ENCODE results near the gene STK11IP. TPM values are rescaled to one million over a fixed set of nuclear protein-coding genes. Genes with fewer than 3 reads are reported as not detected.

The STK11IP gene
- total RNA-seq, 4 donors from 2014 or later, result 33.9 to 77.0 (median 72.3) TPM

- H3K4me3 ChIP-seq, result no peak overlapping the region
Measured at GRCh38 chr2:219563271-219563928, 34.3 kb upstream of the STK11IP start.

DNA sequence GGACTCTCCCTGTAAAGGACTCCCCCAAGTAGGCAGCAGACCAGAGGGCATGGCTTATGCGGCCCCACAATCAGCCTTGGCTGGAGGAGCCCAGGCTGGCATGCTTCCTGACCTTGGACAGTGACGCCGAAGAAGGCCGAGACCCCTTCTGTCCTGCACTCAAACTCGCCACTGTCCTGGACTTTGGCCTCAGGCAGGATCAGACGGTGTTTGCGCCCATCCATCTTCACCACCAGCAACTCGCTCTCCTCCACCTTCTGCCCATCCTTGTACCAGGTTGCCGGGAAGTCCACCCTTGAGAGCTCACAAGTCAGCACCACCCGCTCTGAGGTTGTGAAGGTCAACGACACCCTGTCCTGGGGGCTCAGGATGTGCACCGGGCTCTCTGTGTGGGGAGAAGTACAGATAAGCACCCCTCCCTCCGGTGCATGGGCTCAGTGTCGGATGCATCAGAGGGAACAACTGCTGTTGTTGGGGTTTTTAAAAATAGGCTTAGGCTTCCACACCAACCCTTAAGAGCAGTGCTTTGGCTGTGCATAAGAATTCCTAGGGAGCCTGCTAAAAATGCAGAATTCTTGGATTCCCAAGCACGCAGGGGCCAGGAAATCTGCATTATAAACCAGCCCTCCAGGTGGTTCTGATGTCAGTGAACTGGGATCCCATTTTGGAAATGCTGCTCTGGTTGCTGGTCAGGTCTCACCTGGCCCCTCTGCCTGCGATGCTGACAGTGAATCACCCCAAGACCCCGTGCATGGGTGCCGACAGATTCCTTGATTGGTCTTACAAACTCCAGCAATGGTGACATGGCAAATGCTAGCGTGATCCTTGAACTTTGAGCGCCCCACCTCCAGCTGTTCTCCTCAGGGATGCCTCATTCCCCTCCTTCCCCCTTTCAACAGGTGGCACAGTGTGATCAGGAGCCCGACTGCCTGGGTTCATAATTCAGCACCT, 32.3 kb upstream of the STK11IP start:
- H3K36me3 ChIP-seq, result peaks cover 0 to 68% (median 0%) of the 10 kb centered on the region in 3 donors
- no peak for DNase-seq (ENCODE audit: low spot score in 2 of 2)
- no peak for TF ChIP-seq EP300 (IDR thresholded peaks at IDR 0.05)
- TF ChIP-seq CTCF (IDR thresholded peaks at IDR 0.05), result no peak
- TF ChIP-seq POLR2A (IDR thresholded peaks at IDR 0.05), result no peak
- H3K4me1 ChIP-seq, result peaks cover 0 to 12% (median 0%) of the 10 kb centered on the region in 4 donors
- WGBS, 2 donors, result 81 to 85% methylated on average over 20 of the region's 21 CpGs
- H3K27ac ChIP-seq, result no peak overlapping the region
- no peaks in the 10 kb centered on the region for H3K9me3 ChIP-seq
- no peaks in the 10 kb centered on the region for H3K27me3 ChIP-seq
- no peak overlapping the region for H3K4me3 ChIP-seq

More at GRCh38 chr2:219563271-219563928, 34.3 kb upstream of the STK11IP start:
- H3K27ac ChIP-seq, result peak overlapping the region in 1 of 4 donors; percentile 10
- peaks cover 0 to 5% (median 0%) of the 10 kb centered on the region in 4 donors for H3K4me1 ChIP-seq
- DNase-seq (ENCODE audit: low spot score in 2 of 2), result no peak
- no peak for TF ChIP-seq POLR2A (IDR thresholded peaks at IDR 0.05)
- TF ChIP-seq EP300 (IDR thresholded peaks at IDR 0.05), result no peak
- no peak for TF ChIP-seq CTCF (IDR thresholded peaks at IDR 0.05)
- no peaks in the 10 kb centered on the region for H3K9me3 ChIP-seq
- WGBS, 2 donors, result 87 to 90% methylated on average over 19 to 20 of the region's 20 CpGs
- H3K36me3 ChIP-seq, result peaks cover 0 to 79% (median 0%) of the 10 kb centered on the region in 3 donors
- H3K27me3 ChIP-seq, result no peaks in the 10 kb centered on the region

DNA sequence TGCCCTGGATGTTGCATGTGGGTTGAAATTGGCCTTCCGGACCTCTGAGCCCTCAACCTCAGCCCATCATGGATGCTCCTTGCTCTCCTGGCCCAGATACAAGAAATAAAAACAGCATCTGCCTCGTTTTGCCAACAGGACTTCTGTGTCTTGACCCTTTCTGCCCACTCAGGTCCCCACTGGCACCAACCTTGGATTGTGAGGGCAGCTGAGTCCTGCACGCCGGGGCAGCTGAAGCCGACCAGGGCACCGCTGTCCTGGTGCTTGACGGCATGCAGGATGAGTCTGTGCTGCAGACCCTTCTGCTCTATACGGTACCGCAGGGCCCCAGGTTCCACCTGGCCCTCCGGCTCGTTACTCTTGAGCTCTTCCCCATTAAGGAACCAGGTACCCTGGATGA, 31.0 kb upstream of the STK11IP start:
- no peak for TF ChIP-seq POLR2A (IDR thresholded peaks at IDR 0.05)
- no peak for TF ChIP-seq EP300 (IDR thresholded peaks at IDR 0.05)
- TF ChIP-seq CTCF (IDR thresholded peaks at IDR 0.05), result no peak
- Histone ChIP-seq H3K36me3 (peaks cover 0 to 67% (median 0%) of the 10 kb centered on the region in 3 donors), H3K9me3 (no peaks in the 10 kb centered on the region), H3K4me1 (peaks cover 0 to 16% (median 2%) of the 10 kb centered on the region in 4 donors), H3K27ac (no peak overlapping the region), H3K4me3 (no peak overlapping the region), H3K27me3 (no peaks in the 10 kb centered on the region)
- DNase-seq (ENCODE audit: low spot score in 2 of 2), result no peak
- 80 to 84% methylated on average over 10 to 11 of the region's 11 CpGs for WGBS, 2 donors

DNA sequence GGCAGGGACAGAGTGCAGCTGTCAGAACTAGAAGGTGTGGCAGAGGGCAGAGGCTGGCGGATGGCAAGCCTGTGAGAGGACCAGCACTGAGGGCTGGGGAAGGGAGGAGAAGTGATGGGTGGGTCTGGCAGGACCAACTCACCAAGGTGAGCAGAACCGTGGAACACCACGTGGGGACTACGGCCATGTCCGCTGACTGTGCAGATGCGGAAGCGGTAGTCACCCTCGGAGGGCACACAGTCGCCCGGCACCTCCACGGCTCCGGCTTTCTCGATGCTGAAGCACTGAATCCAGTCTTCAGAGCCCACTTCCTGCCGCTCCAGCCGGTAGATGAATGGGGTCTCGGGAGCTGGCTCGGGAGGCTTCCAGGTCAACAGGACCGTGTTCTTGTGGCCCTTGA, 30.5 kb upstream of the STK11IP start:
- Histone ChIP-seq H3K27ac (no peak overlapping the region), H3K9me3 (no peaks in the 10 kb centered on the region), H3K4me3 (no peak overlapping the region), H3K27me3 (no peaks in the 10 kb centered on the region), H3K36me3 (peaks cover 0 to 62% (median 0%) of the 10 kb centered on the region in 3 donors), H3K4me1 (peaks cover 0 to 20% (median 3%) of the 10 kb centered on the region in 4 donors)
- 88 to 92% methylated on average over 18 of the region's 18 CpGs for WGBS, 2 donors
- TF ChIP-seq POLR2A (IDR thresholded peaks at IDR 0.05) (no peak), CTCF (IDR thresholded peaks at IDR 0.05) (no peak), EP300 (IDR thresholded peaks at IDR 0.05) (no peak)
- no peak for DNase-seq (ENCODE audit: low spot score in 2 of 2)

Data from tibial nerve (tissue), 4 donors.